HG03442 (cell line): ENCODE measurements around the gene EVA1A.

ENCODE experiments used
- ATAC-seq: cut with Tn5 transposase; IDR thresholded peaks from one replicate; pipeline ENCODE4 v1.9.1; 2021; ENCODE audit warnings: mild to moderate bottlenecking, moderate library complexity; ENCODE audit not compliant: unreplicated experiment

EVA1A gene

GRCh38 chr2:75592030-75592429 is 31.3 kb upstream of the EVA1A start:
- ATAC-seq, result no peak

DNA sequence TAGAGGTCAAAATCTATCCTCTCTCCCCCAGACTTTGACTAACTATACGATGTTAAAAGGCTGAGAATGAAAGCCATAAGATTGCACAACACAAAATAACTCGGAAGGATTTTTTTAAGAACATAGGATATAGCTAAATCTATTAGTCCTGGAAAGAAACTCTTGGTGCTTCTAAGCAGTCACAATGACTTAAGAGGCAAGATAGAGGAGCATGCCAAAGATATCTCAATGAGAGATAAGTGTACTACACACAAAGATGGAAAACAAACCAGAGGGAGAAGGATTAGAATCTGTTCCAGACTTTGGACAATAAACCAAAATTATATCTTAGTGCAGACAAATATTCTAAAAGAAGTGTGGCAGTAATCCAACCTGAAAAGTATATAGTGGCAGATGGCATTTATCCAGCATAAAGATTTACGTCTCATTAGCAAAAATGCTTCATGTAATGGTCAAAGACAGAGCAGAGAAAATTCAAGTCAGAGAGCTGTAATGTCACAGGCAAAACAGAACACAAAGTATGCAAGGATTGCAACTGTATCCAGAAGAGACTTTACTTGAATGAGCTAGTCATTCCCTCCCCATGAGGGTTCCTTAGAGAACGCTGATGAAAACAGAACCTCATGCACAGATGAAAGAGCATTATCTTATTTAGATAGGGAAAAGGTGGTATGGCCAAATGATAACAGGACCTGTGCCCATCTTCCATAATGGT is 28.8 kb upstream of the EVA1A start:
- ATAC-seq, result no peak

DNA sequence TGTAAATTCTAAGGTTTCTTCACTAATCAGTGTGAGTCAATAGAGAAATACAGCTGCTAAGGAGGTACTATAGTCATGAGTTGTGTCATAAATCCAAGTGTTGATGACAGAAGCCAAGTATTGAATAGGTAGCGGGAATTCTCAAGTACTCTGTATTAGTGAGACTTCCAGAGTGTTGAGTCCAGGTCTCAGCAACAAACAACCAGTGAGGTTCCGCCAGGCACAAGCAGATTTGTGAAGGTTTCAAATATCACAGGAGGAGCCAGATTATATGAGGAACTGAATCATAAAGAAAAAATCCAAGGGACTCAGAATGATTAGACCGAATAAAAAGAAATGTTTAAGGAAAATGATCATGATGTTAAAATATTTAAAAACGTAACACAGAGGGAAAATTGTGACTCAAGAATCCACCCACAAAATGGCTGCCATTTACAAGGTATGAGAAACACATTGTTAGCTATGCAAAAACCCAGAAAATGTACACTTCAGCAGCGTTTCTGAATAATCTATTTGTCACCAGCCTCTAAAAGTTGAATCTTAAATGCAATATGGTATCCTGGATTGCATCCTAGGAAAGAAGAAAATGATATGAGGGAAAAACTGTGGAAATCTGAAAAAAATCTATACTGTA is 27.3 kb upstream of the EVA1A start:
- no peak for ATAC-seq

DNA sequence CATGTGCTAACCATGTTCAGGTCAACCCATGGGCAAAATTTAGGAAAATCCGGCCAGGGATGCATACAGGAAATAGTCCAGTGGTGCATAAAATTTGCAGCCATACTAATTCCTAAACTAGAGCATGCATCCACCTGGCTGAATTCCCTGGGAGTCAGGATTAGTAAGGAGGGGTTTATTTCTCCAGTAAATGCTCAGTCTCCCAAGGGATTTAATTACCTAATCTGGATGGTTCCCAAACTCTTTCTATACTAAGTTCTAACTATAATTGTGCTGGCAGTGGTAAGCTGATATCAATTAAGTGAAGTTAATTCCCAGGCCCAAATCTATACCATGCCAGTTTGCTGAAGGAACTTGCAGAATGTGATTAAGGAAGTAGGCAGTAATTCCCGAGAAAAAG is 26.2 kb upstream of the EVA1A start:
- ATAC-seq, result no peak

DNA sequence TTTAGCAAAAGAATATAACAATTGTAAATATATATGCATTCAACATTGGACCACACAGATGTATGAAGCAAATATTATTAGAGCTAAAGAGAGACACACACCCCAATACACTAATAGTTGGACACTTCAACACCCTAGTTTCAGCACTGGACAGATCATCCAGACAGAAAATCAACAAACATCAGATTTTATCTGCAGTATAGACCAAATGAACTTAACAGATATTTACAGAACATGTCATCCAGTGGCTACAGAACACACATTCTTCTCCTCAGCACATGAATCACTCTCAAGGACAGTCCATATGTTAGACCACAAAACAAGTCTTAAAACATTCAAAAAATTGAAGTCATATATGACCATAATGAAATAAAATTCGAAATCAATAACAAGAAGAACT is 22.1 kb upstream of the EVA1A start:
- no peak for ATAC-seq

DNA sequence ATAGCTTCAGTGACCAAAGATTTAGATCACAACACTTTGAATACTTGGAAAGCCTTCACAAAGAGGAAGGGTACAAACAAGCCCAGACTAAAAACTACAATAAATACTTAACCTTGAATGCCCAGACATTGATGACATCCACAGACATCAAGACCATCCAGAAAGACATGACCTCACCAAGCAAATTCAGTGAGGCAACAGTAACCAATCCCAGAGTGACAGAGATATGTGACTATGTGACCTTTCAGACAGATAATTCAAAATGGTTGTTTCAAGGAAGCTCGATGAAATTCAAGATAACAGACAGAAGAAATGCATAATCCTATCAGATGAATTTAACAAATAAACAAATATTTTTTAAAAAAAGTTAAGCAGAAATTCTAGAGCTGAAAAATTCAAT is 19.9 kb upstream of the EVA1A start:
- no peak for ATAC-seq

DNA sequence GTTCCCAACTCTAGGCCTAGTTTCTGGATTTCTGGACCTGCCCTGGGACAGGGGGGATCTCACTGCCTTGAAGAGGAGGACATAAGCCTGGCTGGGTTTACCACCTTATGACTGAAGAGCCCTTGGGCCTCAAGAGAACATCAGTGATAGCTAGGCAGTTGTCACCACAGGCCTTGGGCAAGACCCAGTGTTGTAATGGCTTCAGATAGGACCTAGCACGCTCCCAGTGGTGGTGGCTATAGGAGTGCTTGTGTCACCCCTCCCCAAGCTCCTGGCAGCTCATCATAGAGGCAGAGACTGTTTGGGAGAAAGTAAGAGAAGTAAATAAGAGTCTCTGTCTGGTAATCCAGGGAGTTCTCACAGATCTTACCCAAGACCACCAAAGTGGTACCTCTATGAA is 19.4 kb upstream of the EVA1A start:
- no peak for ATAC-seq

- ATAC-seq, result no peak
Observed at GRCh38 chr2:75579186-75579585, 18.4 kb upstream of the EVA1A start.

DNA sequence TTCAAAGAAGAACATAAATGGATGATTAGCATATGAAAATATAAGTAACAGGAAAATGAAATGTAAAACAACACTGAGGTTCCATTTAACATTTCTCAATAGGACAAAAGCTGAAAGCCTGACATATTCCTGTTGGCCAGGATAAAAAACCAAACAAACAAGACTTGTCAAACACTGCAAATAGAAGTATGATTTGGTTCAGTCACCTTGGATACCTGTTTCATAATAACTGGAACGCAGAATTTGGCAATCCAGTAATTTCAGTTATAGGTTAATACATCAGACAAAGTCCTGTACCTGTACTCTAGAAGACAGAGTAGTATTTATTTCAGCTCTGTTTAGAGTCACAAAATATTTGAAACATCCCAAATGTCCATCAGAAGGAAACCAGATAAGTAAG is 16.5 kb upstream of the EVA1A start:
- ATAC-seq, result no peak

- ATAC-seq, result no peak
Observed at GRCh38 chr2:75574106-75574505, 13.4 kb upstream of the EVA1A start.

- ATAC-seq, result no peak
Observed at GRCh38 chr2:75573145-75573878, 12.6 kb upstream of the EVA1A start.

DNA sequence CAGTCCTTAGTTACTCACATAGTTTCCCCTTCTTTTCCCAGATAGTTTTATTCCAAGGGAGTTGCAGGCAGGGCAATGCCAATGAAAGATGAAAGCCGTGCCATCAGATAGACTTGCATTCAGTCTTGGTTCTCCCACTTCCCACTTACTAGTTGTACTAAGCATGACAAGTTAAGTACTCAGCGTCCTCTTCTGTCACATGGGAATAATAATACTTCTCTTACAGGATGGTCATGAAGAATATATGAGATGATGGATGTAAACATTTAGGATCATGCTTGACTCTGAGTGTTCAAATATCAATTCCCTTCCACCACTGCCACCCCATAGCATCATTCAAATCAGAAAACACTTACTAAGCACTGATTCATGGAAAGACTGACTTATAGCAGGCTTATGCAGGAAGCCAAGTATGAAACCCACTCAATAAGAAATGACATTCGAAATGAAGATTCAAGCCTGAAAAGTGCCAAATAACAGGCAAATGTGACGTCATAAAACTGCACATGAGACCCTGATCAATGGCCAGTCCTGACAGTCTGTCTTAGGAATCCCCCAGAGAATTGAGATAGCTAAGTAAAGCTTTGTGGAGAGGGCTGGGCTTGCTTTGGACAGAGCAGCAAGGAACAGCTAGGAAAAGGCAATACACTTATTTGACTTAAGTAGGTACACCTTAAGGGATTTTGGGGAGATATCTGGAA is 11.1 kb upstream of the EVA1A start:
- ATAC-seq, result no peak

- no peak for ATAC-seq
Observed at GRCh38 chr2:75570948-75571729, 10.4 kb upstream of the EVA1A start.

- no peak for ATAC-seq
Observed at GRCh38 chr2:75570024-75570947, 9.5 kb upstream of the EVA1A start.

GRCh38 chr2:75569546-75569945 is 8.8 kb upstream of the EVA1A start:
- ATAC-seq, result no peak

- ATAC-seq, result no peak
Observed at GRCh38 chr2:75568174-75568573, 7.4 kb upstream of the EVA1A start.

GRCh38 chr2:75565472-75566462 is 5.0 kb upstream of the EVA1A start:
- ATAC-seq, result no peak

- ATAC-seq, result no peak
Observed at GRCh38 chr2:75564713-75565359, 4.1 kb upstream of the EVA1A start.
